Fibroblast of the aortic adventitia (primary cell): ENCODE measurements around the gene EXOC6. TPM values are rescaled to one million over a fixed set of nuclear protein-coding genes. Genes with fewer than 3 reads are reported as not detected.
A peak's percentile ranks its signal among the peaks of the same experiment; 100 is the strongest.

Experiments used
- DNase-seq: peaks from one replicate; pipeline ENCODE4 v3.0.0-alpha.2; 2010; ENCODE audit warnings: low read depth
- H3K4me3 ChIP-seq: 2 replicates; pipeline ENCODE4 v1.5.1; 2011; ENCODE audit warnings: low read depth, mild to moderate bottlenecking, control low read depth, low read length, moderate library complexity
- CTCF ChIP-seq: IDR thresholded peaks from 2 replicates; pipeline ENCODE4 v1.5.1; 2011; ENCODE audit warnings: mild to moderate bottlenecking, low read length, control low read depth, inconsistent platforms; ENCODE audit not compliant: insufficient read depth
- total RNA-seq: library from RNA; depleted of rRNA; stranded (reverse); fragments of >200 nt; gene quantifications from 2 replicates; pipeline ENCODE4 v1.2.3, GENCODE V29; 2012; ENCODE audit warnings: low replicate concordance

Gene EXOC6
- total RNA-seq, 1 donor, result 16.5 TPM

DNA sequence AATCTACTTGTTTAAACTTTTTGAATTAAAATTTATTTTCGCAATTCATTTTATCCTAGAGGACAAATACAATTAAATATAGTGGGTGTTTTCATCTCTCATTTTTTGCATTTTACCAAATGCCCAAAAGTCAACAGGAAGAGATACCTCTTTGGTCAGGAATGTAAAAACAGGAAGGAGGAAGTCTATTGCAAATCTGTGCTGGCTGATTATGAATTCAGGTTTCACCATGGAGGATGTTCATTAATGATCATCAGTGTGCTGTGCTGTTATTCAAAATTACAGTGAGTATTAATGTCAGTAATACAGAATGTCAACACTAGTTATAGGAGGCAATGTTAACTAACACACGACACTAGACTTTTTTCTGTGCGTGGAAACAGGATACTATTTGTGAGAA, 24.7 kb downstream of the EXOC6 start:
- TF ChIP-seq CTCF, result no peak
- no peak overlapping the region for H3K4me3 ChIP-seq
- DNase-seq, result no peak

GRCh38 chr10:92876509-92877036, 28.3 kb downstream of the EXOC6 start:
- no peak for DNase-seq
- no peak overlapping the region for H3K4me3 ChIP-seq
- no peak for TF ChIP-seq CTCF

DNA sequence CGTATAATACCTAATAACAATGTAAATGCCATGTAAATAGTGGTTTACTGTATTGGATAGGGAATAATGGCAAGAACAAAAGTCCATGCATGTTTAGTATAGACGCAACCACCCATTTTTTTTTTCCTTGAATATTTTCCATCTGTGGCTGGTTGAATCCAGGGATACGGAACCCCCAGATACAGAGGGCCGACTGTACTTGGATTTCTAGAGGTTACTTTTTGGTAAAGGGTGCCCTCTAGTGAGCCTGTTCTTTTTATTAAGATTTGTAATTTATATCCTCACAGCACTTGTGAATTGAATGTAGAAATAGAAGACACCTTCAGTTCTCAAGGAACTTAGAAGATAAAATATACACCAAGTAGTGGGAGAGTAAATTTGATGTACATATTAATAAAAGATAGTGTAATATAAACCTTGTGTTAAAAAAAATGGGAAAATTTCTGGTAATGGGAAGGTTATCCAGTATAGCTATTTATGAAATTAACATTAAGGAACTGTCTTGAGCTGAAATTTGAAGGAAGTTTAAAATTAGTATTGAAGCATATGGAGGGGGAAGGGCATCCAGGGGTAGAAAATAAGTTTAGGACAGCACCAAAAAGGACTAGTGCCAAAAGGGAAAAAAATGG, 32.0 kb downstream of the EXOC6 start:
- H3K4me3 ChIP-seq, result no peak overlapping the region
- peak; percentile 82 for DNase-seq
- peak; percentile 55 for TF ChIP-seq CTCF

DNA sequence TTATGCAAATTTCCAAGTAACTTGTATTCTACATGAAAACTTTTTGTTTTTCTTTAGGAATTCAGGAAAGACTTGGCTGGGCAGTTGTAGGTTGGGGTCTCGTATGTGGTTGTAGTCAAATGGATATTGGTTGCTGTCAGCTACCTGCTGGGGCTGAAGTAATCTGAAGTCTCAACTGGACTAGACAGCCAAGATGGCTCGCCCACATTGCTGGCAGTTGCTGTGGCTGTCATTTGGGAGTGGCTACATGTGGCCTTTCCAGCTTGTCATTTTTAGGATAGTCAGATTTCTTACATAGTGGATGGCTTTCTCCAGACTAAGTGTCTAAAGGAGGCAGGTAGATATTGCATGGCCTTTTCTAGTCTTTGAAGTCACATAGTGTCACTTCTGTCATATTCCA, 32.6 kb downstream of the EXOC6 start:
- DNase-seq, result no peak
- no peak for TF ChIP-seq CTCF
- no peak overlapping the region for H3K4me3 ChIP-seq

- peak; percentile 9 for DNase-seq
- TF ChIP-seq CTCF, result no peak
These were observed 38.1 kb downstream of the EXOC6 start for GRCh38 chr10:92886334-92886961.

DNA sequence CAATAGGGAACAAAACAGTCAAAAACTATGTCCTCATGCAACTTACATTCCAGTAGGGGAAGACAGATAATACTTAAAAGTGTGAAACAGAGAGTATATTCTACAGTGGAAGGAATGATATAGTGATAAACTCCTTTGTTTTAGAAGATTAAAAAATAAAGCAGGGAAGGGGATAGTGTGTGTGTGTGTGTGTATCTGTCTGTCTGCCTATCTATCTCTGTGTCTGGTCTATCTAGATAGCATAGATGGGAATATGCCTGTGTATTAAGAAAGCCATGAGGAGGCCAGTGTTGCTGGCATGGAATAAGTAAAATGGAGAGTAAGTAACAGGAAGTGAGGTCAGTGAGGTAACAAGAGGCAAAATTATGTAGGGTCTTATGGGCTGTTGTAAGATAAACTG, 42.2 kb downstream of the EXOC6 start:
- TF ChIP-seq CTCF, result no peak
- H3K4me3 ChIP-seq, result no peak overlapping the region
- DNase-seq, result no peak

More at GRCh38 chr10:92886334-92886961, 38.1 kb downstream of the EXOC6 start:
- H3K4me3 ChIP-seq, result no peak overlapping the region
